ENCODE measurements around the gene SHISAL1. TPM values are rescaled to one million over a fixed set of nuclear protein-coding genes. Genes with fewer than 3 reads are reported as not detected.

Gene SHISAL1
- total RNA-seq, 1 donor from 2014 or later = 6.5 TPM

DNA sequence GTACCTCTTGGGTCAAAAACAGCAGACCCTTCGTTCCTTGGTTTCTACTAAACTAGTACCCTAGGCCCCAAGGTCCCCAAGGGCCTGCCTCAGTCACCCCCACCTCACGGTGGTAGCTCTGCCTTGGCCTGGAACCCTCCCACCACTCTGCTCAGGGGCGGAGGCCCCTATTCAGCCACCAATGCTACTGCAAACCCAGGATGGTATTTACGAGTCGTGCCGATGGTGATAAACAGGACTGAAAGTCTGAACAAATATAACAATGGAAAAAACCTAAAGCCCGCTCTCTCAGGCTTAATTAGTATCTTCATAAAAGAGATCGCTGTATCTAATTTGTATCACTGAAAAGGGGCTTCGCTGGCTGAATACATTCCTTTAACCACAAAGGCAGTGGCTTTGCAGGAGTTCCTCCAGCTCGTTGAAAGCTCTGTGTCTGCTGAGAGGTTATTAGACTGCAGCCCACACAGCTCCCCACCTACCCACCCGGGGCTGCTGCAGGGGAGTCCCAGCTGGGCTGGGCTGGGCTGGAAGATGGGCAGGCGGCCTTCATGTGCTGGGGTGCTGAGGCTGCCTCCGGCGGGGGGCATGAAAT, 15.2 kb downstream of the SHISAL1 start:
- Mint-ChIP-seq H3K4me3 (ENCODE audit: unreplicated experiment) (no peak overlapping the region), H3K9me3 (ENCODE audit: unreplicated experiment) (no peaks in the 10 kb centered on the region), H3K27ac (ENCODE audit: unreplicated experiment) (no peak overlapping the region)

DNA sequence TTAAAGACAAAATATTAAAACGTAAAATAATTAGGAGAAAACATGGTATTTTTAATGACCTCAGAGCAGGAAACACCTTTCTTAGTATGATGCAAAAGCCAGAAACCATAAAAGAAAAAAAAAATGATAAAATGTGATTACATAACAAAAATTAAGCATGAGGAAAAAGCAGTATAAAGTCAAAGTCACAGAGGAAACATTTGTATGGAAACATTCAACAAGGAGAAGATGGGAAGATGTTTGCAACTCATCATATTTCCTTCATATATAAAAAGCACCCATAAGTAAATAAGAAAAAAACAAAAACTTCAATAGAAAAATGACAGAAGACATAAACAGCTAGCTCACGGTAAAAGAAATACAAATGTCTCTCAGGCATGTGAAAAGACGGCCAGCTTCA, 17.3 kb downstream of the SHISAL1 start:
- Mint-ChIP-seq H3K27ac (ENCODE audit: unreplicated experiment) (no peak overlapping the region), H3K36me3 (ENCODE audit: low read depth, unreplicated experiment) (peaks cover 4% of the 10 kb centered on the region), H3K9me3 (ENCODE audit: unreplicated experiment) (no peaks in the 10 kb centered on the region), H3K4me3 (ENCODE audit: unreplicated experiment) (no peak overlapping the region), H3K27me3 (ENCODE audit: unreplicated experiment) (peaks cover 5% of the 10 kb centered on the region), H3K4me1 (ENCODE audit: unreplicated experiment) (no peaks in the 10 kb centered on the region)
- TF ChIP-seq, protein P1, sequence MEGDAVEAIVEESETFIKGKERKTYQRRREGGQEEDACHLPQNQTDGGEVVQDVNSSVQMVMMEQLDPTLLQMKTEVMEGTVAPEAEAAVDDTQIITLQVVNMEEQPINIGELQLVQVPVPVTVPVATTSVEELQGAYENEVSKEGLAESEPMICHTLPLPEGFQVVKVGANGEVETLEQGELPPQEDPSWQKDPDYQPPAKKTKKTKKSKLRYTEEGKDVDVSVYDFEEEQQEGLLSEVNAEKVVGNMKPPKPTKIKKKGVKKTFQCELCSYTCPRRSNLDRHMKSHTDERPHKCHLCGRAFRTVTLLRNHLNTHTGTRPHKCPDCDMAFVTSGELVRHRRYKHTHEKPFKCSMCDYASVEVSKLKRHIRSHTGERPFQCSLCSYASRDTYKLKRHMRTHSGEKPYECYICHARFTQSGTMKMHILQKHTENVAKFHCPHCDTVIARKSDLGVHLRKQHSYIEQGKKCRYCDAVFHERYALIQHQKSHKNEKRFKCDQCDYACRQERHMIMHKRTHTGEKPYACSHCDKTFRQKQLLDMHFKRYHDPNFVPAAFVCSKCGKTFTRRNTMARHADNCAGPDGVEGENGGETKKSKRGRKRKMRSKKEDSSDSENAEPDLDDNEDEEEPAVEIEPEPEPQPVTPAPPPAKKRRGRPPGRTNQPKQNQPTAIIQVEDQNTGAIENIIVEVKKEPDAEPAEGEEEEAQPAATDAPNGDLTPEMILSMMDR (IDR thresholded peaks at IDR 0.05; ENCODE audit: unreplicated experiment) = no peak
- DNase-seq (ENCODE audit: low spot score) = no peak

More for the DNA sequence above, 15.2 kb downstream of the SHISAL1 start:
- Mint-ChIP-seq H3K4me1 (ENCODE audit: unreplicated experiment) (no peaks in the 10 kb centered on the region), H3K27me3 (ENCODE audit: unreplicated experiment) (peaks cover 9% of the 10 kb centered on the region), H3K36me3 (ENCODE audit: low read depth, unreplicated experiment) (peaks cover 7% of the 10 kb centered on the region)
- TF ChIP-seq, protein P1 (IDR thresholded peaks at IDR 0.05; ENCODE audit: unreplicated experiment) = no peak
- DNase-seq (ENCODE audit: low spot score) = no peak

DNA sequence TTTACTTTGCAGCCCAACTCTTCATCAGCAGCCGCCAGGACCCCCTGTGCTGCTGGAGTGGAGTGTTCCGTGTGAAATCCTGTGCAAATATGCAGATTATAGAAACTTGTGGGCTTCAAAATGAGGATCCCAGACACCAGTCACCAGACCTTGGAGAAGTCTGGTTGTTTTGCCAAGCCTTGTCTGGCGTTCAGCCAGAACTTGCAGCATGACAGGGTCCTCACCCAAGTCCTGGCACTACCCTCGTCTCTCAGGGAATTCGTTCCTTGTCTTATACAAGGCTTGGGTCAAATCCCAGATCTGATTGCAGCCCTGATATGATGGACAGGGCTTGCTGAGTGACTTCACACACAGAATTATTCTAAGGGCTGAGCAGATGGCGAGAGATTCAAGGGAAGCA, 18.9 kb downstream of the SHISAL1 start:
- peaks cover 6% of the 10 kb centered on the region for H3K36me3 Mint-ChIP-seq (ENCODE audit: low read depth, unreplicated experiment)
- TF ChIP-seq, protein P1 (IDR thresholded peaks at IDR 0.05; ENCODE audit: unreplicated experiment) = no peak
- H3K4me1 Mint-ChIP-seq (ENCODE audit: unreplicated experiment) = no peaks in the 10 kb centered on the region
- DNase-seq (ENCODE audit: low spot score) = no peak
- H3K9me3 Mint-ChIP-seq (ENCODE audit: unreplicated experiment) = no peaks in the 10 kb centered on the region
- H3K4me3 Mint-ChIP-seq (ENCODE audit: unreplicated experiment) = no peak overlapping the region
- H3K27ac Mint-ChIP-seq (ENCODE audit: unreplicated experiment) = no peak overlapping the region
- H3K27me3 Mint-ChIP-seq (ENCODE audit: unreplicated experiment) = peaks cover 2% of the 10 kb centered on the region

DNA sequence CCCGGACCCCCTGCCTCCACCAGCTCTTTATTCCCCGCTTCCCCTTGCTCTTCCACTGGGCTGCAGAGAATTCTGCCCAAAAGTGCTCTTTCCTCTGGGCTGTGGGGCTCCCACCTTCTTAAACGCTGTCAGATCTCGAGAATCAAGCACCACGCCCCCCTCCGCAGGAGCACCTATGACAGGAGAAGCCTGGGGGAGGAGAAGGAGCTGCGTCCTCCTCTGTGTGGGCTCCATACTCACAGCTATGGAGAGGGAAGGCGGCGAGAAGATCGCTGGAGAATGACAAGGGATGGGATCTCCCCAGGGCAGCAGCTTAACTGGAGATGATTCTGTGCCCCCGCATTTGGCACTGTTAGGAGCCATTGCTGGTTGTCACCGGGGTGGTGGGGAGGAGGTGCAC, 19.7 kb downstream of the SHISAL1 start:
- Mint-ChIP-seq H3K36me3 (ENCODE audit: low read depth, unreplicated experiment) (peaks cover 7% of the 10 kb centered on the region), H3K9me3 (ENCODE audit: unreplicated experiment) (no peaks in the 10 kb centered on the region), H3K27me3 (ENCODE audit: unreplicated experiment) (peaks cover 2% of the 10 kb centered on the region), H3K4me3 (ENCODE audit: unreplicated experiment) (no peak overlapping the region), H3K4me1 (ENCODE audit: unreplicated experiment) (no peaks in the 10 kb centered on the region), H3K27ac (ENCODE audit: unreplicated experiment) (no peak overlapping the region)
- no peak for DNase-seq (ENCODE audit: low spot score)
- TF ChIP-seq, protein P1 (IDR thresholded peaks at IDR 0.05; ENCODE audit: unreplicated experiment) = no peak

DNA sequence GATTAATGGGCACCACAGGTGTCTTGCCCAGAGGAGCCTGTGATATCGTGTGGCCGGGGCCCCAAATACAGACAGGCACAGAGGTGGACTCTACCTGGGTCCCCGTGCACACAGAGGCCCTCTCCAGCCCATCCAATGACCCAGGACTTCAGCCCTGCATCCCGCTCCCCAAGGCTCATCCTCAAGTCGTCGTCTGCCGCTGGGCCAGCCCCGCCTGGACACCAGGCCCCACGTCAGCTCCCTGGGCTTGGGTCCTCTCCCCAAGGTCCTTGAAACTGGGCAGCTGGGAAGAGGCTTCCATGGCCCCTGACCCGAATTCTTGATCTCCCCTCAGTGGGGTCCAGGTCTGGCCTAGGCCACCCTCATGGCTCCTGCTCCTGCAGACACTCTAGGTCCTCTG, 20.2 kb downstream of the SHISAL1 start:
- no peaks in the 10 kb centered on the region for H3K4me1 Mint-ChIP-seq (ENCODE audit: unreplicated experiment)
- no peak for DNase-seq (ENCODE audit: low spot score)
- H3K27ac Mint-ChIP-seq (ENCODE audit: unreplicated experiment) = no peak overlapping the region
- no peak overlapping the region for H3K4me3 Mint-ChIP-seq (ENCODE audit: unreplicated experiment)
- TF ChIP-seq, protein P1 (IDR thresholded peaks at IDR 0.05; ENCODE audit: unreplicated experiment) = no peak
- no peaks in the 10 kb centered on the region for H3K9me3 Mint-ChIP-seq (ENCODE audit: unreplicated experiment)
- peaks cover 2% of the 10 kb centered on the region for H3K27me3 Mint-ChIP-seq (ENCODE audit: unreplicated experiment)
- H3K36me3 Mint-ChIP-seq (ENCODE audit: low read depth, unreplicated experiment) = peaks cover 7% of the 10 kb centered on the region

All from endothelial cell (in vitro differentiated cells).